Effector CD8-positive, alpha-beta T cell (primary cell): ENCODE measurements around the gene STARD13.
"Not testable (repeated sequence)": the region's sequence is repeated elsewhere in the genome, so short reads cannot be mapped to it uniquely, and the experiment has no call there.

Experiments used
- DNase-seq: peaks from one replicate; lab custom pipeline; 2025; lab: John Stamatoyannopoulos, UW

Gene STARD13

DNA sequence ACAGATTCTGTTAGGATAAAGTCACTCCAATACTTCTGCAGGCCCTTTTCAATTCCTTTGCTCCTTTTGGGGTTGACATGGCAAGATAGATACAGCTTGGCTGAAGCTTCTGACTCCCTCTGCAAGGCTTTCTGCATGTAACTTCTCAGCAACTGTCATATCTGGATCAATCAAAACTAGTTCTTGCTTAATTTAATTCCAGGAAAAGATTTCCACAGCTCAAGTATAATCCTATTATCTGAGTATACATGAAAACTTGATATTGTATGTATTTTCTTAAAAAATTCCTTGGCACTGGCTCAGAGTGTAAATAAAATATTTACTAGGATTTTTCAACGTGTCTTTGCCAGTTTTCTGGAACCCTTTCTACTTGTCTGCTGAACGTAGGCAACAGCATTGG, 109.6 kb downstream of the STARD13 start:
- DNase-seq, result no peak

DNA sequence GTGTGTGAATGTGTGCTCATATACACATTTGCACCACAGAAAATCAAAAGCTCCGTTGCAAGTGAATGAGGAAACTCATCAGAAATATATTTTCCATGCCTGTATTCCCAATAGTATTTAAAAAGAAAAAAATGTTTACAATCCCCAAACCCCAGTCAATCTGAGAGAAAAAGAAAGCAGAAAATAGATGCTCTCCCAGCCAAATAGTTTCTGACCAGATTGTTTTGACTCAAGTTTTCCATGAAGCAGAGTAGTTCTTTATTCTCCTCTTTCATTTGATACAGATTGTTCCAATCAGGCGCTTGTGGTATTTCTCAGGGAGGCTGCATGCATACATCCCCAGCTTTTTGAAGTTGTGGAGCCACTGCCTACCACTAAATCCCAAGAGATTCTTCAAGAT, 110.6 kb downstream of the STARD13 start:
- DNase-seq, result no peak

DNA sequence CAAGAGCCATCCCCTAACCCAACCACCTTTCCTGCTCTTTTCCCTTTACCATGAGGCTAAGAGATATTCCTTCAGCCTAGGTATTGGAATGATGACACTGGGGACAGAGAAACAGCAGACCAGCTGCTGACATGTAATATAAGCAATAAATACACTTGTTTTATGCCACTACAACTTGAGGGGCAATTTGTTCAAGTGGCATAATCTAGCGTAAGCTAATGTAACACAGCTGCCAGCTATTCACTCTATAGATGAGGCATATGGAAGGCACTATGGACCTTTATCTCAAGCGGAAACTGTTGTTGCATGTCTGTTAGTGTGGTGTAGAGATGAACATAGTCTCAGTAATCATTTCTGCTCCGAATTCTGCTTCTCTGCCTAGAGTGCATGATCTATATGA, 111.1 kb downstream of the STARD13 start:
- DNase-seq, result no peak

DNA sequence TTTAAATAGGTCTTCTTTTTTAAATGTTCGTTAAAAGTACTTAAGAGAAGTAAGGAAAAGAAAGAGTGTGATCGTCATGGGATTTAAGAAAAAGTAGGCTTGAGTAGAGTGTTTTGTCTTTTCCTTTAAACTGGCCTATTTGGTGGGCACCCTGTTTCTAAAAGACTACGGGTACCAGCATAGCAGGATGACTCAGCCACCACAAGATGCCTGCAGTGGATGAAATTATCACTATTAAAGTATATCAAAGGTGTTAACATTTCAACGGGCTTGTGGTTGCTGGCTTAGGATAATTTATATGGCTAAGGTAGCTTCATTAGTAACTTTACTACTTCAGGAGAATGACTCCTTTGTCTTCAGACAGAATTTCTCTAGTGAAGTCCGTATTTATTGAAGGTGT, 112.6 kb downstream of the STARD13 start:
- DNase-seq, result no peak

DNA sequence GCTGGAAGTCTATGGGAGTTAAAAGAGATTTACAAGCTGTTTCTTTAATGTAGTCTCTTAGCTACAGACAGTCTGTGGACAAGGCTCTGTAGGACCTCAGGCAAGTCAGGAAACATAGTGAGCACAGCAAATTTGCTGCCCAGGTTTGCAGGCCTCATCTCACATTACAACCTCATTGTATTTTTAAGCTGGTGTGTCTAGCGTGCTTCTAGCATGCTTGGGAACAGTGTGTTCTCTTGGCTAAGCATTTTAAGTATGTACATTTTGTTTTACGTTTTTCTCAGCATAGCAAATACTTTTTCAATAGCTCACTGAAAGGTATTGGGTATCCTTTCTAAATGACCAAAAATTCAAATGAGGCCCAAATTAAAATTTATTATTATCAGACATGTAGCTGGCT, 113.2 kb downstream of the STARD13 start:
- no peak for DNase-seq

DNA sequence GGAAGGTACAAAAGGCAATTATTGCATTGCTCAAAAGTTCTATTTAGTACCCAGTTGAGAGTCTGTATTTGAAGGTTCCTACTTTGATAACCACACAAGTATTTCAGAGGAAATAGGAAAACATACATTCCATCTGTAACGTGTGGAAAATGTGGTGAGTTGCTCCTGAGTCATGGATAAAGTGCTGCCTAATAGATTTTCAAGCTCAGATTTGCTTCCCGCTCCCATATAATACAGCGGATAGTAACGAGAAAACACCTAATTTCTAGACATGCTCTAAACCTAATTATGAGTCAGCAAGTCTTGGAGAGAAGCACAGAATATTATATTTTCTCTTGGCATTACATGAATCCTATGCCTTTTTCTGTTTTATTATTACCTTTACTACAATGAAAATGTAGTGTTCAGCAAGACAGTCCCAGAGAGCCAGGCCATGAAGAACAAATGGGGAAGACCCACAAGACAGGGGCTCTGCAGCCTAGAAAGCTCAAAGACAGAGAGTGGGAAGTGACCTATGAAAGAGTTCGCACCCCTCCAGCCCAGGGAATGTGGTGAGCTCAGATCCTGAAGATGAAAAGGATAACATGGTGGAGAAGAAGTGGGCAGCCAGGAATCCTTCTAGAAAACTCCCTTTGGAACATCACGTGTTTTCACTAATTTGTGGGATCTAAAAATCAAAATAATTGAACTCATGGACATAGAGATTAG, 116.1 kb downstream of the STARD13 start:
- DNase-seq, result no peak

DNA sequence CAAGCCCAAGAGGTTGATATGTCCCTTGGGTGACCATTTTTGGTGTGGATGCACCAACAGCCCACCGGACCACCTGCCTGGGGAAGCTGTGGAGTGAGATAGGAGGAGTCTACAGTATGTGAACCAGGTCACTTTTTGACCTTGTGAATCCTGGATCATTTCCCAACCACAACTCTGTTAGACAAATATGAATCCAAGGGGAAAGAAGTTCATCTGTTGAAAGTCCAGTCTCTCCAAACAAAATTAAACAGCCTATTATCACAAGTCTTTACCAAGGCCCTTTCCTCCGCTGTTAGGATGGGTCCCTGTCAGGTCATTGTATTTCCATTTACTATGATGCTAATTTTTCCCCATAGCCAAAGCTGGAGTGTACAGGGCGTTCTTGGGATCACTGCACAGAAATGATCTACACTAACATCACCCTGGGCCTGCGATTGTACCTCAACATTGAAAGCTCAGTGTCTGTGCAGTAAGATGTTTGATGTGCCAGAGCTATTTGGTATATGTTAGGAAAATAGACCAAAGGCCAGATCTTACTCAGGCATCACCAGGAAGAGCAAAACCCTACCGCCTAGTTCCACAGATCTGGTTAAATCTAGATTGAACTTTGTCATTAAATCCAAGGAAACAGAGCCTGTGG, 117.1 kb downstream of the STARD13 start:
- DNase-seq, result no peak

DNA sequence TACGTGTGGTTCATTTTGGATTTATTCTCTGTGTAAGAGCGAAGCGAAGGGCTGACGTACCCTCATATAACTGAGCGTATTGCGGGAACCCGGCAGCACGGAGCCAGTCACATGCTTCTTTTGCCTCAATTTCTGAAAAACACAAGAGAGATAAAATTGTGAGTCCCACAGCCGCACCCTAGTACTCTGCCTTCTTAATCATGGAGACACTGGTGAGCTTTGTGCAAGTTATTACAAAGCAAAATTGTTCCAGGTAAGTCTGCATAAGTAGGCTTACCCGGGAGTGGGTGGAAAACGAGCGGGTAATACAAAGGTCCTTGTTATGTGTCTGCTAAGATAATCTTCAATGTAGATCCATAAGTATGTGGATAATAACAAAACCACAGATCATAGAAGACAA, 118.1 kb downstream of the STARD13 start:
- DNase-seq, result no peak

DNA sequence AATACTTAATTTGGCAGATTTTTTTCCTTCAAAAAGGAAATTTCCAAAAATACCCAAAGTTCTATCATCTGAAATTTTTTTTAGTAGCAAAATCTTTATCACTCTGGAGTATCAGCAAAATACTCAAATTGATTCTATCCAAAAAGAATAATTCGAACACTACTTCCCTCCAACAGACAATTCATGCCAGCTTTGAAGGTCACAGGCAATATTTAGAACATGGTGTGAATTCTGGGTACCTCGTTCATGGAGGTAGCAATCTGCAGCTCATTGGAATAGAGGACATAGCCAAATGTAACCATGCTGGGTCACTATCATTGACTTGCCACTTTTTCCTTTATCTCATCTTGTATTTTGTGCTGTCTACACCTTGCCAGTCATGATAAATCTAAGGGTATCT, 119.8 kb downstream of the STARD13 start:
- DNase-seq, result no peak

DNA sequence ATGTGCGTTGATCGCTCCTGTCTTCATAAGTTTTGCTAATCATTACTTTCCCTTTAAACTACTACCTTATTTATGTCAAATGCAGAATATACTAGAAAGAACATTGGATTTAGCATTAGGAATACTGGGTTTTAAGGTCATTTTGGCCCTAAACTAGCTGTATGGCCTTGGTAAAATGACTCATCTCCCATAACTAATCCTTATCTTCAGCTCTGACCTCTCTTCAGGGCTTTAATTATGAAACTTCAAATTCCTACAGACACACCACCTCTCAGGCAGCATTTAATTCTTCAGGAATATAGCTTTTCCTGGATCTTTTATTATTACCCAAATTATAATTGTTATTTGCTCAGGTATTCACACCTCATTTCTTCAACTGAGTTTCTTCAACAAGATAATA, 121.2 kb downstream of the STARD13 start:
- no peak for DNase-seq

DNA sequence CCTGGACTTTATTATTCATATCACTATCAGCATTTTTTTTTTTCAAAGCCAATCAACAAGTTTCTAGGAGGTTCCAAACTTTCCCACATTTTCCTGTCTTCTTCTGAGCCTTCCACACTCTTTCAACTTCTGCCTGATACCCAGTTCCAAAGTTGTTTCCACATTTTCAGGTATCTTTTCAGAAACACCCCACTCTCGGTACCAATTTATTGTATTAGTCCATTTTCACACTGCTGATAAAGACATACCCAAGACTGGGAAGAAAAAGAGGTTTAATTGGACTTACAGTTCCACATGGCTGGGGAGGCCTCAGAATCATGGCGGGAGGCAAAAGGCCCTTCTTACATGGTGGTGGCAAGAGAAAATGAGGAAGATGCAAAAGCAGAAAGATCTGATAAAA, 122.8 kb downstream of the STARD13 start:
- DNase-seq, result not testable (repeated sequence)

DNA sequence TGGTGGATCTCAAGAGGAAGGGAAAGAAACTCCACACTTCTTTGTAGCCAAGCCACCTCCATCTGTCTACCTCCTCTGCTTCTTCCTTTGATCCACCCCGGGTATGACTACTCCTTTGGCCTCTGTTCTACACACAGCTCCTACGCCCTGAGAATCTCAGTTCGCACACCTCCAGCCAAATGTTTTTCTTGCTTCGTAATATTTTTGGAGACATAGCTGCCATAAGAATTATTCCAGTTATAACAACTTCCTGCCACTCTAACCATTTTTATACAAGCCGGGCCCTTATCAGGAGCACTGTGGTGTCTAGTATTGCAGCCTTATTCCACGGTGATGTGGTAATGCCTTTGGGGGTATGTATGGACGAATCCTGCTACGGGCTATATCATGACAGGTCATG, 126.7 kb downstream of the STARD13 start:
- DNase-seq, result no peak

DNA sequence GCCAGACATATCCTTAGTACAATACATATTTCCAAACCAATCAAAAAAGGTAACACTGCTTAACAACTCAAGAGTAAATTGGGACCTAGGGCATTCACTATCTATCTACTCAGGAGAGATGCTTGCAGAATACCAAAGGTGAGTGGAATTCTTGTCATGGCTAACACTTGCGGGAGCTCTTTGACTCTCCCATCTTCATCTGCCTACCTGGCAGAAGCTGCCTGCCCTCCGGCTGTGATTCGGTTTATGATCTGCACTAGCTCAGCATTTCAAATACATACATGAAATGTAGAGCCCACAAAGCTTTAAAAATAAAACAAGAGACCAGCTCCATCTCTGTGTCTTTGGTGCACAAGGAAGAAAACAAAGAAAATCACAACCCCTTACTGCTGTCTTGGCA, 127.3 kb downstream of the STARD13 start:
- DNase-seq, result no peak

DNA sequence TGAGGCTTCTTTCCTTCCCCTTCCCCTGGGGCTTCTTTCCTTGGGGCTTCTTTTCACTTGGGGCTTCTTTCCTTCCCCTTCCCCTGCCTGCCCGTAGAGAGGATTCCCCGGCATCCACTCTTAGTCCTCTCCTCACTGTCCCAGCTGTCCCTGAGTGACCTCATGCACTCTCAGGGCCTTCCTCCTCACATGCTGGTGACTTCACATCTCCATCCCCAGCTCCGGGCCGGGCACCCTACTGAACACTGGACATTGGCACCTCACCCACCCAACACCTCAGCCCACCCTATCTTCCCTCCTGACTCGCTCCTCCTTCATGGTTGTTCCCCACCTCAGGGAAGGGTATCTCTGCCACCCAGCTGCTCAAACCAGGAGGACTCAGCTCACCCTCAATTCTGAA, 130.6 kb downstream of the STARD13 start:
- DNase-seq, result no peak

DNA sequence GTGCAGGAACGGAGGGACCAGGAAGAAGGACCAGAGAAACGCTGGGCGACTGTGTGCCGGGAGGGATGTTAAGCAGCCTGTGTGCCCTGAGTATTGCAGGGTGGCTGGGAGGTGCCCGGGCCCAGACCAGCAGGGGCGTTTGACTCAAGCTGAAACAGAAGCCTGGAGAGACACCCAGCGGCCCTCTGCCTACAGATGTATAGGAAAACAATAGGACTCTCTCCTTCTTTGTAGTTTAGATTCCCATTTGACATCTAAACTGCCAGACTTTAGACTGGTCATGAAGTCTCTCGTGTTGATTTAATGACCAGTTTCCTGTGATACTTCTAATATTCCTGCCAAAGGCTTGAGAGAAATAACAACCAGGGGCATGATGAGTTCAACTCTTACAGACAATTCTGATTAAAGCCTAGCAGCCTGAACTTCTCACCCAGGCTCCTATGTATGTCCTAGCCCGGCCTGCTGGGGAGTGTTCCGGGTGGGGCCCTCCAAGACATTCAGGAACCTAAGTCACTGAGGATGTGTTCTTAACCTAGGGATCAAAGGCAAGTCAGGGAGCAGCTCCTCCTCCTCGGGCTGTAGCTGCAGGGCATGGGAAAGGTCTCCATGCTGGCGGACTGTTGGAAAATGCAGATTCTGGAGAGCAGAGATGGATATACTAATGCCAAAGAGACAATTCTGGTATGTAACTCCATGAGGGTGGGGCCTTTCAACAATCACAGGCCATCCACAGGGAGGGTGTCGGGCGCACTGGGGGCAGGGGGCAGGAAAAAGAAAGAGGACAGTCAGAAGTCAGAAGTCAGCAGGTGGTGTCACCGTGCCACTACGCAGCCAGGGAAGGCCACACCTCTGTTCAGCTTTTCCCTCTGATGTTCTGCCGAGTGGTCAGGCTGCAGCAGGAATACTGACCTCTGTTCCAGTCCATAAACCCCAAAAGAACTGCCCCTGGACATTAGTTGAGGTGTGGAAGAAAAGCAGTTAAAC, 131.8 kb downstream of the STARD13 start:
- DNase-seq, result no peak

DNA sequence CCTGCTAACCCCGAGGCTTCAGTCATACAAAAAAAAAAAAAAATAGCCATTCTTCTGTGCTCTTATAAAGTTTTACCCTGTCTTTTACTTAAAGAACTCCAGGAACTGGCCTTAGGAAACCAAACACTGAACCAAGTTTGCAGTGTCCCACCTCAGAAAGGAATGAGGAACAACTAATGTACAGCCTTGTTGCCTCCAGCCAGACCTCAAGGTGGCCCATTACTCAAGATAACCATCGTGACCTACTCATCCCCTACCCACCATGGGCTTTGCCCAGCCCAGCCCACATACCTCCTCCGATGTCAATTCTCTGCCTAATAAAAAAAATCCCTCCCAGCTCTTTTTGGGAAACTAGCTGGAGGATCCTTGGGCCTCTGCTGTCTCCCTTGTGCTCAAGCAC, 133.2 kb downstream of the STARD13 start:
- DNase-seq, result no peak

DNA sequence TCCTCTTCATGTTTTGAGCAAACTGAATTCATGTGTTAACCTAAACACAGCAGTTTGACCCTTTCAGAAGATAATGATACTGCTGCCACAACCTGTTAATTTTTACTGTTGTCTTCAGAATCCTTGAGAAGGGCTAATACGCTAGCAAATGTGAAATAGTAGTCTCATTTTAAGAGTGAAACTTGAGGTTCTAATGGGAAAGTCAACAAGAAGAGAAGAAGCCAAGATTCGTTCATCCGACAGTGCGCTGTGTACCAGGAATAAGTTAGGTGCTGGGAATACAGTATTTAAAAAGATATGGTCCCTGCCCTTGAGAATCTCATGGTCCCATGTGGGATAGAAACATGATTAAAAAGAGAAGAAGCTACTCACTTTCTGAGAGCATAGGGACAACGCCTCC, 134.9 kb downstream of the STARD13 start:
- no peak for DNase-seq

DNA sequence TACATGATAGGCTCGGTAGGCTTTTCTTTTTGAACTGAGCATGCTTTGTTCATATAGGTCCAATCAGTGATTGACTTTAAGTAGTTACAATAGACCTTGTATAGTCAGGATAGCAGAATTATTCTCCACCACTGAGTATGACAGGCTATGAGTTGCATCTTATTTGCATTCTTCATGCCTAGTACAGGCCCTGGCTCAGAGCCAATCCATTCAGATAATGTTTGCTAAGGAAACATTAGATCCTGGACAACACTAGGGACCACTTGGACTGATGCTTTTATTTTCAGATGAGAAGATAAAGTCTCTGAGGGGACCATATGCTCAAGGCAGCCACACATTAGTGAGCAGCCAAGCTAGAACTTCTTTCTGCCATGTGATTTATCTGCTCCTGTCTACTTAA, 135.4 kb downstream of the STARD13 start:
- DNase-seq, result no peak

DNA sequence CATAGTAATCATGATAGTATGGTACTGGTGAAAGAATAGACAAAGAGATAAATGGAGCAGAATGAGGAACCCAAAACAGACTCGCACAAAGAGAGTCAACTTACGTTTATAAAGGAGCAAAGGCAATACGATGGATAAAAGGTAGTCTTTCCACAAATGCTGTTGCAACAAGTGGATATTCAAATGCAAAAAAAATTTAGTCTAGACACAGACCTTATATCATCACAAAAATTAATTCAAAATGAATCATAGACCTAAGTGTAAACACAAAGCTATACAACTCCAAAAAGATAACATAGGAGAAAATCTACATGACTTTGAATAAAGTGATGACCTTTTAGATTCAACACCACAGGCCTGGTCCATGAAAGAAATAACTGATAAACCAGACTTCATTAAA, 137.7 kb downstream of the STARD13 start:
- no peak for DNase-seq

DNA sequence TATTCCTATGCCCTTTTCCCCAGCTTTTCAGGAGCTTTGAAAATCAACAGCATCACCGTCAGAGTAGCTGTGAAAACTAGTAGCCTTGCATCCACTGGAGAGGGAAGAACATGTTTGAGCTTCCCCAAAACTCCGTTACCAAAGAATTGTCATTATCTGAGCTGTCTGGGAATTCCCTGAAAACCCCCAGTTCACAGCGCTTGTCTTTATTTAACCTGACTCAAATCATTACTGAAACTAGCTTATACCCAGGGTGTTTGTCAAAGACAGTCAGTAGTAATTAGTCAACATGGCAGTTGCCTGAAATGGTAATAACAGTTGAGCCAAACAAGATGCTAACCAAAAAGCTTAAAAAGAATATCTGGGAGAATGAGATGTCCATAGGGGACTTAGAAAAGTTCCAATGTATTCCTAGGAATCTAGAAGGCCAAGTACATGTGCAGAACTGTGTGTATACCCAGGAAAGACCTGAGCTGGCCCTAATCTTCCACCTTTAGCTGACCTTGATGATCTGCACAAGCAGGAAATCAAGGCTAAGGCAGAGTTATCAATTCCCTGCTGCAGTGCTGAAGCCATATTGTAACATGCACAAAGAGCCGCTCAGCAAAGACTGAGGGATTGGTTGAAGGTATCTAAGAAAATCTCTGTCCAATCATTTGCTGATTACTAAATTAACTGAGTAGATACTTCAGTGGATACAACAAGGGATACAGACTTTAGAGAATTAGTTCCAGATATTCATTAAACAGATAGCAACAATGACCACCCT, 138.5 kb downstream of the STARD13 start:
- no peak for DNase-seq

DNA sequence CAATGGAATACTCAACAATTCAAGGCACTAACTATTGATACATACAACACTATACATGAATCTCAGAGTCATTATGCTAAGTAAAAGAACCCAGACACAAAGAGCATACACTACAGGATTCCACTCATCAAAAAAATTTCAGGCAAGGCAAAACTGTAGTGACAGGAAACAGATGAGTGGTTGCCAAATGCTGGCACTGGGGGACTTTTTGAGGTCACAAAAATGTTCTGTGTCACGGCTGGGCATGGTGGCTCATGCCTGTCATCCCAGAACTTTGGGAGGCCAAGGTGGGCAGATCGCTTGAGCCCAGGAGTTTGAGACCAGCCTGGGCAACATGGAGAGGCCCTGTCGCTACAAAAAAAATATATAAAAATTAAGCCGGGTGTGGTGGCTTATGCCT, 139.9 kb downstream of the STARD13 start:
- no peak for DNase-seq

DNA sequence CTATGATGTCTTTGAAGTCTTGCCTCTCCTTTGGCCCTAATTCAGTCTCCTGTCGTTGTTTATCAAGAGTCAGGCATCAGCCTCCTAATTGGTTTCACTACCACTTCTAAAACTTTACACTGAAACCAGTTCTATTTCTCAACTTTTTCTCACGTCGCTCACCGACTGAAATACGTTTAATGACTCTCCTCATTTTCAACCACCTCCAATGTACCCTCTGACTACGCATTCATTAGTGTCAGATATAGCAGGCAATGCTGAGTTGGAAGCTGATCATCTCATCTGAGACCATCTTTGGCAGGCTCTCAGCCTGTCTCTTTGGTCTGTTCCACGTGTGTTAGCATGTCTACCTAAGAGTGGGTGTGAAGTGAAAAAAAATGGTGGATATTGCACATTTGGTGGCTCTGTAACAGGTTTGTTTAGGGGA, 141.2 kb downstream of the STARD13 start:
- DNase-seq, result no peak
